GM13977 (cell line): ENCODE measurements around the gene GNA12.

Experiments used
- DNase-seq: peaks from one replicate; pipeline ENCODE4 v3.0.0; 2012; ENCODE audit warnings: low spot score
- CTCF ChIP-seq: IDR thresholded peaks from 2 replicates; pipeline ENCODE4 v1.5.1; 2012; ENCODE audit warnings: mild to moderate bottlenecking, control low read depth; ENCODE audit not compliant: insufficient read depth; ENCODE audit errors: extremely low read depth, missing control alignments
- in situ Hi-C: fragments of 300-500 bp; cut with MboI; formaldehyde crosslinking; loops from one replicate; pipeline ENCODE4 v1.12.0; 2022; ENCODE audit warnings: low sequenced_read_pairs, low pct_unique_long_range_greater_than_20kb, mixed read lengths, inconsistent platforms; ENCODE audit not compliant: unreplicated experiment

Gene GNA12

GRCh38 chr7:2717293-2718261, 126.5 kb downstream of the GNA12 start:
- peak; percentile 76 for DNase-seq
- in situ Hi-C loops, result no loop called here

GRCh38 chr7:2716906-2717292, 127.2 kb downstream of the GNA12 start:
- DNase-seq, result no peak
- in situ Hi-C loops, result no loop called here
- no peak for TF ChIP-seq CTCF

More at GRCh38 chr7:2717293-2718261, 126.5 kb downstream of the GNA12 start:
- TF ChIP-seq CTCF, result no peak

- in situ Hi-C loops, result no loop called here
- DNase-seq, result no peak
- TF ChIP-seq CTCF, result no peak
Measured at GRCh38 chr7:2716488-2716887, 127.6 kb downstream of the GNA12 start.

GRCh38 chr7:2715341-2716231, 128.5 kb downstream of the GNA12 start:
- peak; percentile 70 for DNase-seq
- in situ Hi-C loops, result no loop called here
- no peak for TF ChIP-seq CTCF

- DNase-seq, result no peak
- in situ Hi-C loops, result no loop called here
- no peak for TF ChIP-seq CTCF
Measured at GRCh38 chr7:2714636-2715035, 129.5 kb downstream of the GNA12 start.

GRCh38 chr7:2713978-2714377, 130.1 kb downstream of the GNA12 start:
- no peak for TF ChIP-seq CTCF
- in situ Hi-C loops, result no loop called here
- no peak for DNase-seq
